G401.6 (cell line): Measurements from ENCODE around the gene OR4N2.
"Not testable (repeated sequence)": the region's sequence is repeated elsewhere in the genome, so short reads cannot be mapped to it uniquely, and the experiment has no call there.

ENCODE experiments used
- FAIRE-seq: peaks from 2 replicates; lab custom pipeline; 2012; peaks lifted over from hg19 to GRCh38; lab: Jason Lieb, UNC

OR4N2 gene

GRCh38 chr14:19803470-19803869 lies at the start of gene OR4N2:
OR4N2 (plus strand) TSS chr14:19803770; CDS start chr14:19827449, 23,679 bp downstream.
- not testable (repeated sequence) for FAIRE-seq

GRCh38 chr14:19754172-19754571 lies 49.4 kb upstream of the OR4N2 start:
- no peak for FAIRE-seq

- not testable (repeated sequence) for FAIRE-seq
Measured at GRCh38 chr14:19771491-19771890, 32.1 kb upstream of the OR4N2 start.

- peak; percentile 55 for FAIRE-seq
Measured at GRCh38 chr14:19771895-19772430, 31.6 kb upstream of the OR4N2 start.

GRCh38 chr14:19772454-19772853 lies 31.1 kb upstream of the OR4N2 start:
- not testable (repeated sequence) for FAIRE-seq

- not testable (repeated sequence) for FAIRE-seq
Measured at GRCh38 chr14:19773204-19773603, 30.4 kb upstream of the OR4N2 start, which contains the start of gene OR4M1. OR4M1 (plus strand) TSS chr14:19773504; CDS start chr14:19780323, 6,819 bp downstream.

- FAIRE-seq, result peak; percentile 100
Measured at GRCh38 chr14:19775587-19775986, 28.0 kb upstream of the OR4N2 start.

GRCh38 chr14:19785848-19786247 lies 17.7 kb upstream of the OR4N2 start:
- not testable (repeated sequence) for FAIRE-seq

- peak; percentile 86 for FAIRE-seq
Measured at GRCh38 chr14:19787318-19787717, 16.3 kb upstream of the OR4N2 start.

- FAIRE-seq, result not testable (repeated sequence)
Measured at GRCh38 chr14:19788150-19788549, 15.4 kb upstream of the OR4N2 start.

- FAIRE-seq, result peak; percentile 98
Measured at GRCh38 chr14:19796520-19797108, 7.0 kb upstream of the OR4N2 start.

- no peak for FAIRE-seq
Measured at GRCh38 chr14:19799880-19800279, 3.7 kb upstream of the OR4N2 start.

- no peak for FAIRE-seq
Measured at GRCh38 chr14:19800282-19801117, 3.1 kb upstream of the OR4N2 start.

GRCh38 chr14:19801118-19801464 lies 2.5 kb upstream of the OR4N2 start:
- FAIRE-seq, result no peak

GRCh38 chr14:19813171-19813920 lies 9.8 kb downstream of the OR4N2 start:
- peak; percentile 21 for FAIRE-seq

GRCh38 chr14:19819879-19820278 lies 16.3 kb downstream of the OR4N2 start:
- not testable (repeated sequence) for FAIRE-seq

GRCh38 chr14:19821016-19821415 lies 17.4 kb downstream of the OR4N2 start:
- not testable (repeated sequence) for FAIRE-seq

GRCh38 chr14:19823178-19823577 lies 19.6 kb downstream of the OR4N2 start:
- peak; percentile 95 for FAIRE-seq

GRCh38 chr14:19823765-19824164 lies 20.2 kb downstream of the OR4N2 start:
- FAIRE-seq, result no peak

- not testable (repeated sequence) for FAIRE-seq
Measured at GRCh38 chr14:19827626-19828244, 24.2 kb downstream of the OR4N2 start.

- no peak for FAIRE-seq
Measured at GRCh38 chr14:19828314-19828713, 24.7 kb downstream of the OR4N2 start.
